ENCODE results near the gene QRICH2. TPM values are rescaled to one million over a fixed set of nuclear protein-coding genes. Genes with fewer than 3 reads are reported as not detected.

The QRICH2 gene
- total and polyA plus RNA-seq, 9 of the 15 experiments (the other 6 are each of a cell fraction or from before 2014, with no cell fraction given) = 0.03 to 1.6 (median 0.81) TPM

DNA sequence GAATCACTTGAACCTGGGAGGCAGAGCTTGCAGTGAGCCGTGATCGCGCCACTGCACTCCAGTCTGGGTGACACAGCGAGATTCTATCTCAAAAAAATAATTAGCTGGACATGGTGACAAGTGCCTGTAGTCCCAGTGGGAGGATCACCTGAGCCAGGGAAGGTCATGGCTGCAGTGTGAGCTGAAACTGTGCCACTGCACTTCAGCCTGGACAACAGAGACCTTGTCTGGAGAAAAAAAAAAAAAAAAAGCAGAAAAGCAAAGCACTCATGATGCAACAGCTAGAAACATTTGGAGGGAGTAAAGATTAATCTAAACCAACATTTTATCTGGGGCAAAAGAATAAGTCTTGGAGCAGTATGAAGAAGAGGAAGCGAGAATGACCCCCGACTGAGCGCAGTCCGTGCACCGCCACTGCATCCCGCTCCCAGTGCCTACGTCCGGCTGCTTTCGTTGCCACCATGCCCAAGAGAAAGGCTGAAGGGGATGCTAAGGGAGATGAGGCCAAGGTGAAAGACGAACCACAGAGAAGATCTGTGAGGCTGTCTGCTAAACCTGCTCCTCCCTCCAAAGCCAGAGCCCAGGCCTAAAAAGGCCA, 37.4 kb upstream of the QRICH2 start (continued):
- TF ChIP-seq SAFB2 (IDR thresholded peaks at IDR 0.05; ENCODE audit: borderline replicate concordance, low read depth, low read length, severe bottlenecking) = no peak
- TF ChIP-seq CAMTA2 (CRISPR knock-in tag; conservative IDR thresholded peaks at IDR 0.05) = no peak
- no peak for TF ChIP-seq NR2C2 (CRISPR knock-in tag; IDR thresholded peaks at IDR 0.05)
- TF ChIP-seq NR2C2 (tag; IDR thresholded peaks at IDR 0.05) = peak; percentile 55
- TF ChIP-seq, protein P1, sequence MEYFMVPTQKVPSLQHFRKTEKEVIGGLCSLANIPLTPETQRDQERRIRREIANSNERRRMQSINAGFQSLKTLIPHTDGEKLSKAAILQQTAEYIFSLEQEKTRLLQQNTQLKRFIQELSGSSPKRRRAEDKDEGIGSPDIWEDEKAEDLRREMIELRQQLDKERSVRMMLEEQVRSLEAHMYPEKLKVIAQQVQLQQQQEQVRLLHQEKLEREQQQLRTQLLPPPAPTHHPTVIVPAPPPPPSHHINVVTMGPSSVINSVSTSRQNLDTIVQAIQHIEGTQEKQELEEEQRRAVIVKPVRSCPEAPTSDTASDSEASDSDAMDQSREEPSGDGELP (CRISPR knock-in tag; IDR thresholded peaks at IDR 0.05; ENCODE audit: borderline replicate concordance) = peak; percentile 35; the same call in 1 of the 2 replicates
- TF ChIP-seq GABPB2 (CRISPR knock-in tag; conservative IDR thresholded peaks at IDR 0.05) = no peak
- no peak for TF ChIP-seq ZKSCAN3 (CRISPR knock-in tag; IDR thresholded peaks at IDR 0.05)
- no peak for TF ChIP-seq ZNF695 (CRISPR knock-in tag; IDR thresholded peaks at IDR 0.05)
- TF ChIP-seq SIRT6 (IDR thresholded peaks at IDR 0.05; ENCODE audit: low read depth, low read length) = no peak
- TF ChIP-seq, protein P2, sequence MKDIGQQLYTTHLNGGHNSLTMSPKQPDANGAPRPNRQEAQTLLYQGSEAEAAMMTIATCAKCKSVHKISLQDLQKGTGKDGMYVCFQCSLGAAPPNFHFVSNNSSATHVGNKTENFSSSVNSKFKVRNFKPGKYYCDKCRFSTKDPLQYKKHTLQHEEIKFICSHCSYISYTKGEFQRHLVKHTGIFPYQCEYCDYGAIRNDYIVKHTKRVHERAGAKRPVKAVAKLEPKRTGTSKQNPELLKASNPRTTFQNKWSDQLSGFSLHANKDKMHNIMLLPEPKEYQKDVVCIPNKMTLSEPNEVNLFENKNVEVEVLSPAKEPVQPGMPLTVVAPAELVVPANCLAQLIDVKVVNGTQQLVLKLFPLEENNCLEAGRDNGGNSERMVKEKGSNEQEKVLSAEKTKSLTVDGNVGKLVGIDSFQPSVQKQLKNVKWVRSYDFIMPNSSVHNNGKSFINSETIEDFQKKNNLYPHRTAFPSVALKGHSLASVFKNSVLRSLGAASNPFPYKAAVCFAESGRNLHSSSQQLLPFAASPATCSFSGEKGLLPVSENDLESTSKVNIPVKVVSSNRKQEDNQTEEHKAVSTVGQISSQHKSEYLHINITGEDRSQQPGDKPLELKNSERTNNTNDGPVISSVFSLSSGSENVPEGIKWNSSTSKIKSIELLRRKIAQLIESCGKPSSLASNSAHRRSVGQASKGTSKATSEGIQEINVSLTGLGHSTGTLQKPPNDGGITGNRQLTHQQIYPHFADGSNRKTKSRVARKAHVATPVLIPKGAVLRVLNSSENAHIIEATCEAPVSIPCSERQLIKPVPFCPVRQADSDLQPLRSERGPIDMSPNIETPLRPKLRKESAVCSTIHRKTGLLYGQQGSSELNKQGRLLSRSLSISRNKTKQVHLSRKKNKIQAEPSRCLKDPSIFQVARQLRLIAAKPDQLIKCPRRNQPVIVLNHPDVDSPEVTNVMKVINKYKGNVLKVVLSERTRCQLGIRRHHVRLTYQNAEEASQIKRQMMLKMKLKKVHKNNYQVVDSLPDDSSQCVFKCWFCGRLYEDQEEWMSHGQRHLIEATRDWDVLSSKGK (CRISPR knock-in tag; IDR thresholded peaks at IDR 0.05) = no peak
- no peak for TF ChIP-seq ZNF431 (CRISPR knock-in tag; IDR thresholded peaks at IDR 0.05)
- TF ChIP-seq TRIM28 (IDR thresholded peaks at IDR 0.05) = no peak
- no peak for TF ChIP-seq YY1 (IDR thresholded peaks at IDR 0.05; ENCODE audit: borderline replicate concordance in 1 of 3, control insufficient read depth in 1 of 3, extremely low read depth in 1 of 3, insufficient read depth in 3 of 3, insufficient read length in 1 of 3, insufficient replicate concordance in 2 of 3, low read depth in 1 of 3, low read length in 2 of 3)
- TF ChIP-seq ZNF316 (IDR thresholded peaks at IDR 0.05) = peak; percentile 72; the same call in 1 of the 2 replicates
- no peak for TF ChIP-seq RUNX1 (IDR thresholded peaks at IDR 0.05; ENCODE audit: low read depth)
- TF ChIP-seq ZKSCAN8 (CRISPR knock-in tag; IDR thresholded peaks at IDR 0.05) = 0 out of 2 replicates have a peak, but pooled peaks have one; percentile 39
- TF ChIP-seq LCOR (CRISPR knock-in tag; IDR thresholded peaks at IDR 0.05) = no peak
- TF ChIP-seq, protein P3, sequence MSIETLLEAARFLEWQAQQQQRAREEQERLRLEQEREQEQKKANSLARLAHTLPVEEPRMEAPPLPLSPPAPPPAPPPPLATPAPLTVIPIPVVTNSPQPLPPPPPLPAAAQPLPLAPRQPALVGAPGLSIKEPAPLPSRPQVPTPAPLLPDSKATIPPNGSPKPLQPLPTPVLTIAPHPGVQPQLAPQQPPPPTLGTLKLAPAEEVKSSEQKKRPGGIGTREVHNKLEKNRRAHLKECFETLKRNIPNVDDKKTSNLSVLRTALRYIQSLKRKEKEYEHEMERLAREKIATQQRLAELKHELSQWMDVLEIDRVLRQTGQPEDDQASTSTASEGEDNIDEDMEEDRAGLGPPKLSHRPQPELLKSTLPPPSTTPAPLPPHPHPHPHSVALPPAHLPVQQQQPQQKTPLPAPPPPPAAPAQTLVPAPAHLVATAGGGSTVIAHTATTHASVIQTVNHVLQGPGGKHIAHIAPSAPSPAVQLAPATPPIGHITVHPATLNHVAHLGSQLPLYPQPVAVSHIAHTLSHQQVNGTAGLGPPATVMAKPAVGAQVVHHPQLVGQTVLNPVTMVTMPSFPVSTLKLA (conservative IDR thresholded peaks at IDR 0.05) = no peak
- no peak for TF ChIP-seq MEF2A (IDR thresholded peaks at IDR 0.05; ENCODE audit: control insufficient read depth, low read depth, low read length)
- no peak for TF ChIP-seq ZNF766 (CRISPR knock-in tag; conservative IDR thresholded peaks at IDR 0.05)
- TF ChIP-seq, protein P4, sequence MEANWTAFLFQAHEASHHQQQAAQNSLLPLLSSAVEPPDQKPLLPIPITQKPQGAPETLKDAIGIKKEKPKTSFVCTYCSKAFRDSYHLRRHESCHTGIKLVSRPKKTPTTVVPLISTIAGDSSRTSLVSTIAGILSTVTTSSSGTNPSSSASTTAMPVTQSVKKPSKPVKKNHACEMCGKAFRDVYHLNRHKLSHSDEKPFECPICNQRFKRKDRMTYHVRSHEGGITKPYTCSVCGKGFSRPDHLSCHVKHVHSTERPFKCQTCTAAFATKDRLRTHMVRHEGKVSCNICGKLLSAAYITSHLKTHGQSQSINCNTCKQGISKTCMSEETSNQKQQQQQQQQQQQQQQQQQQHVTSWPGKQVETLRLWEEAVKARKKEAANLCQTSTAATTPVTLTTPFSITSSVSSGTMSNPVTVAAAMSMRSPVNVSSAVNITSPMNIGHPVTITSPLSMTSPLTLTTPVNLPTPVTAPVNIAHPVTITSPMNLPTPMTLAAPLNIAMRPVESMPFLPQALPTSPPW (CRISPR knock-in tag; IDR thresholded peaks at IDR 0.05) = no peak

Measured in K562 (cell line).